GM12865 (cell line): ENCODE results near the gene ATG12.

Experiments used
- DNase-seq: peaks from one replicate; pipeline ENCODE4 v3.0.0; 2010; ENCODE audit warnings: low read depth
- H3K4me3 ChIP-seq: 2 replicates; pipeline ENCODE4 v1.5.1; 2011; ENCODE audit warnings: mild to moderate bottlenecking, low read depth, low read length, control low read depth
- CTCF ChIP-seq: IDR thresholded peaks from 2 replicates; pipeline ENCODE4 v1.5.1; 2011; ENCODE audit warnings: low read length, control low read depth, low read depth, inconsistent platforms; ENCODE audit not compliant: insufficient read depth; ENCODE audit errors: missing control alignments

Gene ATG12

GRCh38 chr5:115854139-115854538 is 12.8 kb upstream of the ATG12 start:
- H3K4me3 ChIP-seq, result no peak overlapping the region
- no peak for TF ChIP-seq CTCF

GRCh38 chr5:115850744-115851416 is 9.5 kb upstream of the ATG12 start:
- no peak overlapping the region for H3K4me3 ChIP-seq
- no peak for DNase-seq
- TF ChIP-seq CTCF, result no peak

More at GRCh38 chr5:115854139-115854538, 12.8 kb upstream of the ATG12 start:
- DNase-seq, result no peak

GRCh38 chr5:115849258-115849798 is 8.0 kb upstream of the ATG12 start:
- TF ChIP-seq CTCF, result no peak
- H3K4me3 ChIP-seq, result no peak overlapping the region

DNA sequence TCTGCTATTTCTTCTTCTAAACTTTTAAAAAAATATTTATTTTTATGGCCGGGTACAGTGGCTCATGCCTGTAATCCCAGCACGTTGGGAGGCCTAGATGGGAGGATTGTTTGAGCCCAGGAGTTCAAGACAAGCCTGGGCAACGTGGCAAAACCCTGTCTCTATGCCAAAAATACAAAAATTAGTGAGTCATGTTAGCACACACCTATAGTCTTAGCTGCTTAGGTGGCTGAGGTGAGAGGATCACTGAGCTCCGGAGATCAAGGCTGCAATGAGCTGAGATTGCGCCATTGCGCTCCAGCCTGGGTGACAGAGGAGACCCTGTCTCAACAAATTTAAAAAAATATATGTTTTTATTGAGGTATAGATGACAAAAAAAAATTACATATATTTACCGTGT is 5.9 kb upstream of the ATG12 start:
- no peak for TF ChIP-seq CTCF
- no peak for DNase-seq
- H3K4me3 ChIP-seq, result no peak overlapping the region

More at GRCh38 chr5:115849258-115849798, 8.0 kb upstream of the ATG12 start:
- DNase-seq, result no peak

GRCh38 chr5:115844321-115844817 is 3.0 kb upstream of the ATG12 start:
- H3K4me3 ChIP-seq, result no peak overlapping the region
- no peak for DNase-seq
- TF ChIP-seq CTCF, result no peak

DNA sequence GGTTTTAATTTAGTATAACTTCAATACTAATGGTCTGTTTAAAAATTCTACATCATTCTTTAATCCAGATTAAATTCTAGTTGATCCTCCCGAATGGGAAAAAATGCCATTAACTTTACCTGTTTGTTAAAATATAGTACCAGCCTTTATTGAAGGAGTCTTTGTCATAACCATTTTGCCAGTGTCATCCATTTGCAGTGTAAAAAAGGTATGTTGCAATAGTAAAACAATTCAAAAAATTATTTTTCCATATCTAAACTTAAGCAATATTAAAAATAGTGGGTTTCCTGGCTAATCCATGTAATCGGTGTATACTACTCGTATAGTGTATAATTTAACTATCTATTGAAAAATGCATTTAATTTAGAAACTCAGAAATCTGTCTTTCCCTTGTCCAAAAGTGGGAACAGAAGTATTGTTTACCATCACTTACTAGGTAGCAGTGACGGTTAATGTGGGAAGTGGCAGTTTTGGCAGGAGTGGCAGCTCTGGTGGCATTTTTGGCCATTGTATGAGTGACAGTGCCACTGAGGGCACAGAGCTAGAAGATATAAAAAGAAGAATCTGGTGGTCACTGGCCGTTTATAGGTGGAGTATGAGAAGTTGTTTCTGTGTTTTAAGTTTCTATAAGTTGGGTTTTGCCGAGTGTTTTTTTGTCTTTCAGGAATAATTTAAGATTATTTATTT is 2.2 kb upstream of the ATG12 start:
- H3K4me3 ChIP-seq, result peak overlapping the region; percentile 73
- no peak for DNase-seq
- no peak for TF ChIP-seq CTCF
